Measurements from ENCODE around the gene SLC20A1.

SLC20A1 gene

DNA sequence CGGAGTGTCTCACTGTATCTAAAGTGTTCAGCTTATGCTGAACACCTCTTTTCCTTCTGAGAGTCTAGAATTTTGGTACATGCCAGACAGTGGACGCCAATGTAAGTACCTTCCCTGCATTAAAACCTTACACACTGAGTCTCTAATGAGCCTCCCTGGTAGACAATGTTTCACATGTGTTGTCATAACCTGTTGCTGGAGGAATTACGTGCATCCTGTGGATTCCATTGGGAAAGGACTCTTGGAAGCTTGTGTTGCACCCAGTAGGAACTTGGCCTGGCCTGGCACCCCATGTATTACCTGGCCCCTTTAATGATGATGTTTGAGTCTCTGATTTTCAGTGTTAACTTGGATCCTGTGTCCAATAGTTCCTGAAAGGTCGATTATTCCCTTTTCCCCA, 40.8 kb upstream of the SLC20A1 start:
- Histone ChIP-seq H3F3A (ENCODE audit: insufficient read depth, low read length) (no peaks in the 10 kb centered on the region), H3K9me3 (ENCODE audit: low read length) (no peaks in the 10 kb centered on the region), H3K4me1 (ENCODE audit: insufficient read depth, low read length, severe bottlenecking) (no peaks in the 10 kb centered on the region), H4K20me1 (ENCODE audit: insufficient read depth, low read length) (no peaks in the 10 kb centered on the region), H3K4me3 (ENCODE audit: low read depth, low read length, poor library complexity, severe bottlenecking) (no peak overlapping the region), H3K9me2 (ENCODE audit: low read depth, low read length) (no peaks in the 10 kb centered on the region), H3K27ac (ENCODE audit: low read depth, low read length, poor library complexity, severe bottlenecking) (no peak overlapping the region), H3K79me2 (ENCODE audit: insufficient read depth, low read length) (no peaks in the 10 kb centered on the region), H2AFZ (ENCODE audit: low read length) (no peak overlapping the region), H3K36me3 (ENCODE audit: insufficient read depth, low read length) (no peaks in the 10 kb centered on the region), H3K4me2 (ENCODE audit: low read length) (no peak overlapping the region), H3K27me3 (ENCODE audit: insufficient read depth, low read length) (no peaks in the 10 kb centered on the region), H3K9ac (ENCODE audit: low read length) (no peak overlapping the region)
- TF ChIP-seq EZH2 (IDR thresholded peaks at IDR 0.05; ENCODE audit: borderline replicate concordance, low read length): no peak
- TF ChIP-seq, protein P1, sequence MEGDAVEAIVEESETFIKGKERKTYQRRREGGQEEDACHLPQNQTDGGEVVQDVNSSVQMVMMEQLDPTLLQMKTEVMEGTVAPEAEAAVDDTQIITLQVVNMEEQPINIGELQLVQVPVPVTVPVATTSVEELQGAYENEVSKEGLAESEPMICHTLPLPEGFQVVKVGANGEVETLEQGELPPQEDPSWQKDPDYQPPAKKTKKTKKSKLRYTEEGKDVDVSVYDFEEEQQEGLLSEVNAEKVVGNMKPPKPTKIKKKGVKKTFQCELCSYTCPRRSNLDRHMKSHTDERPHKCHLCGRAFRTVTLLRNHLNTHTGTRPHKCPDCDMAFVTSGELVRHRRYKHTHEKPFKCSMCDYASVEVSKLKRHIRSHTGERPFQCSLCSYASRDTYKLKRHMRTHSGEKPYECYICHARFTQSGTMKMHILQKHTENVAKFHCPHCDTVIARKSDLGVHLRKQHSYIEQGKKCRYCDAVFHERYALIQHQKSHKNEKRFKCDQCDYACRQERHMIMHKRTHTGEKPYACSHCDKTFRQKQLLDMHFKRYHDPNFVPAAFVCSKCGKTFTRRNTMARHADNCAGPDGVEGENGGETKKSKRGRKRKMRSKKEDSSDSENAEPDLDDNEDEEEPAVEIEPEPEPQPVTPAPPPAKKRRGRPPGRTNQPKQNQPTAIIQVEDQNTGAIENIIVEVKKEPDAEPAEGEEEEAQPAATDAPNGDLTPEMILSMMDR (IDR thresholded peaks at IDR 0.05; ENCODE audit: low read length): no peak

DNA sequence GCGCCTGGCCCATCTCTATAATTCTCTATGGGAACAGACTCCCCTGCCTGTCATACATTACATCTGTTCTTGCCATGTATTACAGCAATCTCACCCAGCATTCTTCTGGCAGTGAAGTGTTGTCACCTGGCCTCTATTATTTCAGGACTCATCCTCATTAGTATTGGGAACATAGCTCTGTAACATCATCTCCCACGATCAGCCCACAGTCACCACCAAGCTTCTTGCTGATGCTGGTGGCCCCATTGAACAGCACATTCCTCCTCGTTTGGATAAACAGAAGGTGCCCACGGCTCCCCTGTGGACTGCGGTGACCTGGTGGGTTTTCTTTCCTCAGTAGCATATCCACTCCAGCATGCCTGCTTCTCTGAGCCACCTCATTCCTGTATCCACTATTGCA, 39.8 kb upstream of the SLC20A1 start:
- no peak for TF ChIP-seq EZH2 (IDR thresholded peaks at IDR 0.05; ENCODE audit: borderline replicate concordance, low read length)
- TF ChIP-seq, protein P1 (IDR thresholded peaks at IDR 0.05; ENCODE audit: low read length): no peak
- Histone ChIP-seq H3K9me2 (ENCODE audit: low read depth, low read length) (no peaks in the 10 kb centered on the region), H3K4me2 (ENCODE audit: low read length) (no peak overlapping the region), H3K4me3 (ENCODE audit: low read depth, low read length, poor library complexity, severe bottlenecking) (no peak overlapping the region), H3K79me2 (ENCODE audit: insufficient read depth, low read length) (no peaks in the 10 kb centered on the region), H3K36me3 (ENCODE audit: insufficient read depth, low read length) (no peaks in the 10 kb centered on the region), H3K9me3 (ENCODE audit: low read length) (no peaks in the 10 kb centered on the region), H2AFZ (ENCODE audit: low read length) (no peak overlapping the region), H3F3A (ENCODE audit: insufficient read depth, low read length) (no peaks in the 10 kb centered on the region), H3K27me3 (ENCODE audit: insufficient read depth, low read length) (no peaks in the 10 kb centered on the region), H4K20me1 (ENCODE audit: insufficient read depth, low read length) (no peaks in the 10 kb centered on the region), H3K4me1 (ENCODE audit: insufficient read depth, low read length, severe bottlenecking) (no peaks in the 10 kb centered on the region), H3K27ac (ENCODE audit: low read depth, low read length, poor library complexity, severe bottlenecking) (no peak overlapping the region), H3K9ac (ENCODE audit: low read length) (no peak overlapping the region)

DNA sequence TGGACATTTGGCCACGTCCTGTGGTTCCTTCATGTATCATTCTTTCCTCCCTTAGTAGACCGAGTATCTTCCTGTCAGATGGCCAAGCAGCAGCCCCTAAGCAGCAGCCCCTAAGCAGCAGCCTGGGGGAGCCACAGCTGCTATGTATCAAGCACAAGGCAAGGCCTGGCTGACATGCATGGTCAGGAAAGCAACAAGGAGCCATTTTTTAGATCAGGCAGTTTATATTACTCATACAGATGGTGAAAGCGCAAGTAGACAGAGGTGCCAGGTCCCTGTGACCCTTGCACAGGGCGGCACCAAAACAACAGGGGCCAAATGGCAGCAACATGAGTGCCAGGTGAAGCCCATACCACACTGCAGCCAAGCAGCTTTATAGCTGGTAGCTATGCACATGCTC, 39.2 kb upstream of the SLC20A1 start:
- H3K79me2 ChIP-seq (ENCODE audit: insufficient read depth, low read length): no peaks in the 10 kb centered on the region
- H3K9ac ChIP-seq (ENCODE audit: low read length): no peak overlapping the region
- H3K4me1 ChIP-seq (ENCODE audit: insufficient read depth, low read length, severe bottlenecking): no peaks in the 10 kb centered on the region
- TF ChIP-seq, protein P1 (IDR thresholded peaks at IDR 0.05; ENCODE audit: low read length): no peak
- no peak for TF ChIP-seq EZH2 (IDR thresholded peaks at IDR 0.05; ENCODE audit: borderline replicate concordance, low read length)
- H3K4me3 ChIP-seq (ENCODE audit: low read depth, low read length, poor library complexity, severe bottlenecking): no peak overlapping the region
- H3K9me3 ChIP-seq (ENCODE audit: low read length): no peaks in the 10 kb centered on the region
- H3K4me2 ChIP-seq (ENCODE audit: low read length): no peak overlapping the region
- no peaks in the 10 kb centered on the region for H4K20me1 ChIP-seq (ENCODE audit: insufficient read depth, low read length)
- no peaks in the 10 kb centered on the region for H3K9me2 ChIP-seq (ENCODE audit: low read depth, low read length)
- H3K36me3 ChIP-seq (ENCODE audit: insufficient read depth, low read length): no peaks in the 10 kb centered on the region
- H2AFZ ChIP-seq (ENCODE audit: low read length): no peak overlapping the region
- no peaks in the 10 kb centered on the region for H3F3A ChIP-seq (ENCODE audit: insufficient read depth, low read length)
- H3K27ac ChIP-seq (ENCODE audit: low read depth, low read length, poor library complexity, severe bottlenecking): no peak overlapping the region
- H3K27me3 ChIP-seq (ENCODE audit: insufficient read depth, low read length): no peaks in the 10 kb centered on the region

Data from OCI-LY1 (cell line).